ENCODE results near the gene MKRN2OS.

GRCh38 chr3:12496453-12496761 lies 48.9 kb downstream of the MKRN2OS start:
- no peak for TF ChIP-seq TAF1 (IDR thresholded peaks at IDR 0.05; ENCODE audit: borderline replicate concordance, insufficient read depth, low read length)
- no peak for TF ChIP-seq REST (IDR thresholded peaks at IDR 0.05; ENCODE audit: insufficient read depth in 1 of 2, low read depth in 2 of 2, low read length in 2 of 2)

Data from PFSK-1 (cell line).